ENCODE results near the gene PLEKHH3.
A peak's percentile ranks its signal among the peaks of the same experiment; 100 is the strongest.
"Not testable (repeated sequence)": the region's sequence is repeated elsewhere in the genome, so short reads cannot be mapped to it uniquely, and the experiment has no call there.

The PLEKHH3 gene

DNA sequence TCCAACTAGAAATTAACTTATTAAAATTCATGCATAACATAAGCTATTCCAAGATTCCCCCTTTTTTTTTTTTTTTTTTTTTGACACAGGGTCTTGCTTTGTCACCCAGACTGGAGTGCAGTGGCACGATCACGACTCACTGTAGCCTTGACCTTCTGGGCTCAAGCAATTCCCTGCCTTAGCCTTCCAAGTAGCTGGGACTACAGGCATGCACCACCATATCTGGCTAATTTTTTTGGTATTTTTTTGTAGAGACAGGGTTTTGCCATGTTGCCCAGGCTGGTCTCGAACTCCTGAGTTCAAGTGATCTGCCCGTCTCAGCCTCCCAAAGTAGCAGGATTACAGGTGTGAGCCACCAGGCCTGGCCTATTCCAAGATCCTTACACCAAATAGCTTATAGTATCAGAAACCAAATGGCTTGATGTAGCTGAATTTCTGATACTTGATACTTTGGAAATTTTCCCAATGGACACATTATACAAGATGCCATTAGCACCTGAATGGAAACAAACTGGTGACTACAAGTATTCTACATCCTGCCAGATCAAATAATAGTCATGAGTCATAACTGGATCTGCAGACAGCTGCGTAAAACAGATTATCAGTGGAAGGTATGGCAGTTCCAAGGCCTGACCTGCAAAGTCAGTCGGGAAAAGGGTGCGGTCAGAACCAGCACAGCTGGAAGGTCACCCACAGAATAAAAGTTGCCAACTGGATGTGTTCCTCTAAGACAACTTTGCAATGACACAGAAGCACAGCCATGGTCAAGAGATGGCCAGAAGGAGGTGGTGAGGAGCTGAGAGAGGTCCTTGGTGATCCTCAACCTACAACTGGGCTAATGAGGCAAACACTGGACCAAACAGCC lies 52.8 kb downstream of the PLEKHH3 start:
- no peak for DNase-seq

DNA sequence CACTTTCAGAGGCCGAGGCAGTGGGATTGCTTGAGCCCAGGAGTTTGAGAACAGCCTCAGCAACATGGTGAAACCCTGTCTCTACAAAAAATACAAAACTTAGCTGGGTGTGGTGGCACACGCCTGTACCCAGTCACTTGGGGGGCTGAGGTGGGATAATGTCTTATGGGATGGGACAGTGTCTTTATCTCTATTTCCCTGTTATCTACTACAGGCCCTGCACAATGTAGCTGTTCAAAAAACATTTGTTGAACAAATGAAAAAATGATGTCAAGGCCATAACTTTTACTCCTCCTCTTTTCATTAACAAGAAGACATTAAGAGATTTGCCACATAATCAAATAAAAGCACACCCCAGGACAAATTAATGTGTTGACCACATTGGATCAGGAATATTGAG lies 53.5 kb downstream of the PLEKHH3 start:
- no peak for DNase-seq

DNA sequence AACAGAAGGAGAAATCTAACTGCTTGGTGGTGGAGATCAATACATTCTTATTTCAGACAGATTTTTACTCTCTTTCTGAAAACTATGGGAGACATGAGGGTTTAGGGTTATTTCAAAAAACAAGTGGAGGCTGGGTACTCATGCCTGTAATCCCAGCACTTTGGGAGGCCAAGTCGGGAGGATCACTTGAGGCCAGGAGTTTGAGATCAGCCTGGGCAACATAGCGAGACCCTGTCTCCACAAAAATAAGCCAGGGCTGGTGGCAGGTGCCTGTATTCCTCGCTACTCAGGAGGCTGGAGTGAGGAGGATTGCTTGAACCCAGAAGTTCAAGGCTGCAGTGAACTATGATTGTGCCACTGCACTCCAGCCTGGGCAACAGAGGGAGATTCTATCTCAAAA lies 54.8 kb downstream of the PLEKHH3 start:
- not testable (repeated sequence) for DNase-seq

DNA sequence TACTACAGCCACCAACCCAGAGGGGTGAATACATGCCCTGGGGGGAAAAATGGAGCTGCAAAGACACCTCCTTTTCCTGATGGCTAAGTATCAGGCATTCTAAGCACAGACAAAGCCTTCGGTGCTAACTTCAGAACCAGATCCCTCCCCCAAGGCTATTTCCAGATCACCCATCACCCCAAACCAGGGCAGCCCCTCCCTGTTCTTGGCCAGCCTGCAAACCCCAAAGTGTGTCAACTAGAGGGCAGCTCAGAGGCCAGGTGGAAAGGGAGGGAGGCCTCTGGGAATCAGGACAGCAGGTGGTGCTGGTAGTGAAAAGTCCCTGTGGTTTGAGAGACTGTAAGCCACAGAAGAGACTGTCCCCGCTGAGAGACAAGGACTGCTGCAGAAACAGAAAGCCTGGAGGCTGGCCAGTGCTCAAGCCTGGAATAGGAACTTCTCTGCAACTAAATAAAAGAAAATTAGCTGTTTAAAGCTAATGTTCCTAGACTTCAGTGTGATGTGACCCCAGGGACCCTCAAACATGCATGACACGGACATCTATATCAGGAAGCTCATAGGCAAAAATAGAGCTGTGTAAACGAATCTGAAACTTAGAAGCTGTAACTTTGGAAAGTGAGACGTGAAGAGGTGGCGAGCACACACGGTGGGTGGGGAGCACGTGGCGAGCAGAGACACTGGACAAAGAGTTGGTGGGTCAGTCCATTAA lies 58.2 kb downstream of the PLEKHH3 start:
- peak; percentile 41 for DNase-seq

DNA sequence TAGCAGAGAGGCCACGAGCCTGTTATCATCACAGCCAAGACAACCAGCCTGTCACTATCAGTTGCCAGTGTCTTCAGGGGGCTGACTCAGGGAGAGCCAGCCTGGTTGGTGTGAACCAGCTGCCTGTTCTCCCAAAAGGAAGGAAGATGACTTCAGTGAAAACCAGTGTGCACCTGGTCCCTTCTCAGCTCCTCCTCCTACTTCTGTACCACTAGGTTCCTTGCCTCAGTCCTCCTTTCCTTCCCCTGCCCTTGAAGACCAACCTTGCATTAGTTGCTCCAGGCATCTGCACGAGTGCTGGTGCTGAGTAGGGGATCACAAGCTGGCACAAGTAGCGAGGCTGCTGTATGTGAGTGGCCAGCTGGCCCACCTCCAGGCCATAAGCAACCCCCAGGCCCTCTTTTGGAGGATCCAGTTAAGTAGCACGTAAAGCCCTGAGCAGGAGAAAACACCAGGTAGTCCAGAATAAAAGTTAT lies 58.8 kb downstream of the PLEKHH3 start:
- DNase-seq, result no peak
